Measurements from ENCODE around the gene LPP. TPM values are rescaled to one million over a fixed set of nuclear protein-coding genes. Genes with fewer than 3 reads are reported as not detected.
A peak's percentile ranks its signal among the peaks of the same experiment; 100 is the strongest.

LPP gene
- total RNA-seq, 1 donor from 2014 or later = 560 TPM

DNA sequence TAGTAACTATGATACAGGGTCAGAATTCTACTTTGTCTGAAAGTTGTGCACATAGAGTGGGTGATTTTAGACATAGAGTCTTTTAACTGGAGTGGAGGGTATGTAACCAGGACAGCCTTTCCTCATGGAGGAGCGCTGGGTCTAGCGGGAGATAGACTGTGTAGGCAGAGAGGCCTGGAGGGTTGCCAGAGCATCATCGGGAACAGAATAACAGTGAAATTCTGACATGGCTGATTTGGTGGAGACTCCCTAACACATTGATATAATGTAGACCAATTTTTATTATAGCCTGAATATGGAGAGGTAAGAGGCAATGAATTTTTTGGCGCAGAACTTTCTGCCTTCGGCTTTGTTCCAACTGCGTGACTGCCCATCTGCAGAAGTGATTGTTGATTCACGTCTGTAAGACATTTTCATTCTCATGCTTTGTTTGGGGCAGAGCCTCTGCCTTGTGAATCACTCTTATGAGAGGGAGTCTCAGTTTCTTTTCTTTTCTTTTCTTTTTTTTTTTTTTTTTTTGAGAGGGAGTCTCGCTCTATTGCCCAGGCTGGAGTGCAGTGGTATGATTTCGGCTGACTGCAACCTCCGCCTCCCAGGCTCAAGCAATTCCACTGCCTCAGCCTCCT, 16.0 kb downstream of the LPP start:
- no peak for DNase-seq (ENCODE audit: low spot score)

DNA sequence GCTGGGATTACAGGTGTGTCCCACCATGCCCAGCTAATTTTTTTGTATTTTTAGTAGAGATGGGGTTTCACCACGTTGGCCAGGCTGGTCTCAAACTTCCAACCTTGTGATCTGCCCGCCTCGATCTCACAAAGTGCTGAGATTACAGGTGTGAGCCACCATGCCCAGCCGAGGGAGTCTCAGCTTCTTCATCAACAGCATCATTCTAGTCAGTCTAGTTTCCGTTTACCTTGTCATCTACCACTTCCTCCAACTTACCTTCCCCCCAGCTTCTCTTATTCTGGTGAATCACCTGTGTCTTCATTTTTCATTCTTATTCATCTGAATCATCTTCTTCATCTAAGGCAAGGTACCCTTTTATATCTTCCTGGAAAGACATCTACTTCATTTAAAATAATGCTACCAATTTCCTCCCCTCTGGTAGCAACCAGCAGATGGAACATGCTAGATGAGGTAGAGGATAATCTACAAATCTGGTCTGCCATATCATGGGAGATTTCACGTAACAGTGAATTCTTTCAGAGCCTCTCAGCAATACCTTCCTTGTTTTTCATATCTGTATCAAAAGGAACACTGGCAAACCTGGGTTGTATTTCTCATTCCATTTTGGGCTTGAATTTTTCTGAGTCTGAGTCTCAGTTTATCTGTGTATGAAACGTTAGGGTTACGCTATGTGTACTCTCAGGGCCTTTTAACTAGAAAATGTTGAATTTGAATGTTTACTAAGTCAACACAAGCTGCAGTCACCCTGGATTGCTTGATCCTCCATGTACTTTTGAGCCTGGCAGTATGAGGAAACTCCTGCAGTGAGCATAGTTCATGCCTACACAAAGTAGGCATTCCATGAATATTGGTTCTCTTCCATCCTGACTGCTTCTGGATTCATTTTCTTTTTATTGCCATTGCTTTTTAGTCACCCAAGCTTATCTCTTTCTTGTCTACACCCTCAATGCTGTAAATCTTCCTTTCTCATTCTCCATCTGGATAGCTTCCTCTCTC, 16.8 kb downstream of the LPP start:
- no peak for DNase-seq (ENCODE audit: low spot score)

GRCh38 chr3:188171682-188172467, 17.9 kb downstream of the LPP start:
- DNase-seq (ENCODE audit: low spot score) = no peak

DNA sequence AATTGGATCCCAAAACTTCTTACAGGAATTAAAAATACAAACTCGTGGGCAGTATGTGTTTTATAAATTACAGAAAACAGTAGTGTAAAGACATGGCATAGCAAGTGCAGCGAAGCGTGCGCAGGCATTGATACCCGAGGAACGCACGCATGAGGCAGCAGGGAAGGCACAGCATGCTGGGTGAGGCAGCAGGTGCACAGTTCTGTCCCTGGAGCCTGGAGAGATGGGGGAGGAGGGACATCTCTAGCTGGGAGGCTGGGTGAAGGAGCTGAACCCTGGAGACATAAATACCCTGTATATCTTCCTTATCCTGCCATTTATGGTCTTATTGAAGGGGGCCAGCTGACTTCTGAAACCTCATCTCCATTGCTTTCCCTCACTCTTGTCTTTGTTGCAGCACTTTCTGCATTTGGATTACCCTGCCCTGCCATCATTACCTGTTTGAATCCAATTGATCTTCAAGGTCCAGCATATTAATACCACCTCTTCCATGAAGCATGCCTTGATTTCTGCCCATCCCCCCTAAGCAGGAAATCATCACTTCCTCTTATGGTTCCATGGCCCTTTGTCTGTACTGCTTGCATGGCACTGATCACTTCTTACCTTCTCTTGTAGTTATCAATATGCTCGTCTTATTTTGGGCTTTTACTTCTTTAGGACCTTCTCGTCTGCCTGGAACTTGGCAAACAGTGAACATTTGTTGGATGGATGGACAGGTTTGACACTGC, 20.5 kb downstream of the LPP start:
- DNase-seq (ENCODE audit: low spot score) = no peak

- DNase-seq (ENCODE audit: low spot score) = no peak
Observed at GRCh38 chr3:188176476-188176875, 22.5 kb downstream of the LPP start.

- DNase-seq (ENCODE audit: low spot score) = no peak
Observed at GRCh38 chr3:188176884-188177283, 22.9 kb downstream of the LPP start.

- DNase-seq (ENCODE audit: low spot score) = no peak
Observed at GRCh38 chr3:188177721-188178120, 23.8 kb downstream of the LPP start.

GRCh38 chr3:188178293-188178936, 24.5 kb downstream of the LPP start:
- no peak for DNase-seq (ENCODE audit: low spot score)

DNA sequence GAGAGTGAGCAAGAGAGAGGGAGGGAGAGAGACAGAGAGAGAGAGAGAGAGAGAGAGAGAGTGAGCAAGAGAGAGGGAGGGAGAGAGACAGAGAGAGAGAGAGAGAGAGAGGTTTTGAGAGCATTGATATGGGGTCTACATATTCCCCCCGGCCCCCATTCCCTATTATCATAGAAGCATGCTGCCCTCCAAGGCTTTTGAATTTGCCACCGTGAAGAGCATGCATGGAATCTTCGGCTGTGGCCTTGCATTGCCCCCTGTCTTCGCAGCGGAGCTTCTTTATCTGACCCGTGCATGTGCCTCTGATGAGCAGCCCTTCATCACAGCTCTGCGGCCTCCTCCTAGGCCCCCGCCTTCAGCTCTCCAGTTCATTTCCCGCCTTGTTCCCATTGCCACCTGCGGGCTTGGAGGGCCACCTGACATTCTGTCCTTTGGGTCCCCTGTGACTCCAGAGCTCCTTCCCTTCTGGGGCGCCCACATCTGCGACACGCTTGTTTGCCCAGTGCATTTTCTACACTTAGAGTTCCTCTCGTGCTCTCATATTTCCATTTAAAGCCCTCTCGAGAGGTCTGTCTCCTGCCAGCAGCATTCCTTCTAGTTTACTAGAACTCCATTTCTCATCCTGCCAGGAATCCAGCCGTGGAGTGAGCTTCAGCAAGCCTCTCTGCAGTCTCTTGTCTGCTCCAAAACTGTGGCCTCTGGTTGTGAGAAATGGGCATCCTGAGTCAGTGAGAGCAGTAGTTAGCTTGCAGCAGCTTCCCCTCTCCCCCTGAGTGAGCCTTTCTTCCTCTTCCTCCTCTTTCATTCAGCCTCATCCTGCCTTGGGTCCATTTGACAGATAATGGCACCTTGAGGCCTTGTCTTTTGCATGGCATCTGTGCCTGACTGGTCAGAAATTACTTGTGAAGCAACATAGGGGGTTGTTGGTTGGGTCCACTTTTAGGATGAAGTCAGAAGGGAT, 25.3 kb downstream of the LPP start:
- peak; percentile 65 for DNase-seq (ENCODE audit: low spot score)

DNA sequence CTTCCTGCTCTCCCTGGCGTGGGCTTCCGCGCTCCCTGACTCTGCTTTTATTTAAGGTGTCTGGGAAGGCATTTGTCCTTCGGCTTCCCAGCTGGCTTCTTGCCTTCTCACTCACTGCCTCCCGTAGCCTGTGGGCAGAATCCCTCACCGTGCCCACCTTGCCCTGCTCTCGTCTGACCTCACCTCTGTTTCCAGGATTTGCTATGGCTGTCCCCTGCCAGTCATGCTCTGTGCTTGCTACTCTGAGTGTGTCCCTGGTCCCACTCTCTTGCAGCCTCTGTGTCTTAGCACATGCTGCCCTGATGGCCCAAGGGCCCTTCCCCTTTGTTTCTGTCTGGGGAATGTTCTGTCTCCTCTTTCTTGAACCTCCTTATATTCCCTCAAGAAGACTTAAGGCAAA, 26.2 kb downstream of the LPP start:
- no peak for DNase-seq (ENCODE audit: low spot score)

- no peak for DNase-seq (ENCODE audit: low spot score)
Observed at GRCh38 chr3:188183452-188183851, 29.5 kb downstream of the LPP start.

DNA sequence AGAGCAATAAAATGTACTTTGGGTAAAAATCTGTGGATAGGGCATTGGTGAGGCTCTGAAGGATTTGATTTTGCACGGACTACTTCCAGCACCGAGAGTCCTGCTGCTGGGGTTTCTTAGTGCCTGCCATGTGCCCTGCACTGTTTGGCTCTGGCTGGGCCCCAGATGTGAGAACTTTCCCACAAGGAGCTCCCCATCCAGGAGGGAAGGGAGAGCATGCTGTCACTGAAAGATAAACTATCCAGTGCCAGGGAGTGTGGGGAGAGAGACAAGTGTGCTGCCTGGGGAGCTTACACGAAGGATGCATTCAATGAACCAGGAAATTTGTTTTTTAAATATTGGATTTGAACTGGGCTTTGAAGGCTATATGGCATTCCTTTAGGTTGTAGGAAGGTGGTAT, 30.2 kb downstream of the LPP start:
- DNase-seq (ENCODE audit: low spot score) = no peak

- DNase-seq (ENCODE audit: low spot score) = no peak
Observed at GRCh38 chr3:188184649-188185048, 30.7 kb downstream of the LPP start.

- peak; percentile 53 for DNase-seq (ENCODE audit: low spot score)
Observed at GRCh38 chr3:188185717-188186251, 31.8 kb downstream of the LPP start.

GRCh38 chr3:188187053-188187452, 33.1 kb downstream of the LPP start:
- no peak for DNase-seq (ENCODE audit: low spot score)

DNA sequence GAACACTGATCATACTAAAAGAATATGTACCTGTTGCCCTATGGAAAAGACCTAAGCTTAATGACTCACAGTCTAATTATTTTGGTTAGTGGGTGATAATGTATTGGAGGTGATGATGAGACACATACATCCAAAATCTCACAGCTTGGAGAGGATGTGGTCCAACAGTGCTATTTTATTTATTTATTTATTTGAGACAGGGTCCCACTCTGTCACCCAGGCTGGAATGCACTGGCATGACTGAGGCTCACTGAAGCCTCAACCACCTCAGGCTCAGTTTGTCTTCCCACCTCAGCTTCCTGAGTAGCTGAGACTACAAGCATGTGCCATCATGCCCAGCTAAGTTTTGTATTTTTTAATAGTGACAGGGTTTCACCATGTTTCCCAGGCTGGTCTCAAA, 35.0 kb downstream of the LPP start:
- no peak for DNase-seq (ENCODE audit: low spot score)

DNA sequence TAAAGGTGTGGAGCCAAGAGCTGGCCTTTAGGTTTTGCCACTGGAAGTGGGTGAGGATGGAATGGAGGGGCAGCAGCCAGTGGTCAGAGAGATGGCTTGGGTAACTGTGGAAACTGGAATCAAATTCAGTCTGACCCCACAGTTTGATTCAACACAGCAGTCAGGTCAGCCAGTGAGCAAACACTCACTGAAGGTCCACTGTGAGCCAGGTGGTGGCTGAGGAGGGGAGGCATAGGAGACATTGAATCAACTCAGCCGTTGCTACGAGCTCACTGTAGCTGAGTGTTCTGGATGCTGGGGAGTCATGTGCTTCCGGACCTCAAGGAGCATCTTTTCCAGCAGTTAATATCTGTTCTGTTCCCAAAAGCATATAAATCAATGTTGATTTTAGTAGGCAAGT, 37.5 kb downstream of the LPP start:
- DNase-seq (ENCODE audit: low spot score) = no peak

DNA sequence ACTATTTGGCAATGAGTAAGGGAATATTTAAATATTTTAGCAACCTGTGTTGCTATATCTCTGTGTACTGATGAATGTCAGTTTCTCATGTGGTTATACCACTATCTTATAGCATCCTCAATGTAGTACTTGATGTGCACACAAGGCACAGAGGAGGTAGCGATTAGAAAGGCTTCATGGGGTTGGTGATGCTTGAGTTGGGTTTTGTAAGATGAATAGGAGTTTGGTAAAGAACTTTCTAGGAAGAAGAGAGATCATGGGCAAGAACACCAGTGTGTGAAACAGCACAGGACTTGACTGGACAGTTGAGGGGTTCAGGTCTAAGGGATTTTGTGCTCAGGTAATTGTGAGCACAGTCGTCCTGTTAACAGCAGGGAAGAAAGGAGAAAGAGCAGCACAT, 38.1 kb downstream of the LPP start:
- DNase-seq (ENCODE audit: low spot score) = no peak

DNA sequence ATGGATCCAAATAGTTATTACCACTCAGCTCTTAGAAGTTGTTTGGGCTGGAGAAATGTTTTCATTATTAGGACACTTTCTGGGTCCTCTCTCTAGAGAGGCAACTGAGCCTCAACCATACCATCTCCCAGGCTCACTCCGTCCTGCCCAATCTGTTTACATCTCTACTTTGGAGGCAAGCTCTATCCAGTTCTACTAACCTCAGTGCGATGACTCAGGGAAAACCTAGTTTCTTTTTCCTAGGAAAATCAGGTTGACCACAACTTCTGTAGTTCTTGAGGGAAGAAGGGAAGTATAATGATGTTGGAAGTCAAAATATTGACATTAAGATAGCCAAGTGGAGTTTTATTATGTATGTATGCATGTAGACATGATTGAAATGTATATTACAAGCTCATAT, 40.4 kb downstream of the LPP start:
- no peak for DNase-seq (ENCODE audit: low spot score)

Measured in ureter (tissue), 1 donor.